Urinary bladder (tissue), 4 donors: Measurements from ENCODE around the gene EMILIN1. TPM values are rescaled to one million over a fixed set of nuclear protein-coding genes. Genes with fewer than 3 reads are reported as not detected.
A peak's percentile ranks its signal among the peaks of the same experiment; 100 is the strongest.
"Not testable (repeated sequence)": the region's sequence is repeated elsewhere in the genome, so short reads cannot be mapped to it uniquely, and the experiment has no call there.

Experiments
- DNase-seq: peaks from one replicate; pipeline ENCODE4 v3.0.0-alpha.2; 2015; ENCODE audit errors: extremely low spot score
- H3K27ac ChIP-seq: one replicate; pipeline ENCODE4 v1.5.1; 2013; ENCODE audit warnings: low read depth, mild to moderate bottlenecking, moderate library complexity
- H3K36me3 ChIP-seq: one replicate; pipeline ENCODE4 v1.6.1; 2013; ENCODE audit warnings: mild to moderate bottlenecking, moderate library complexity; ENCODE audit not compliant: insufficient read depth
- H3K4me1 ChIP-seq: one replicate; pipeline ENCODE4 v1.6.1; 2013; ENCODE audit warnings: mild to moderate bottlenecking, moderate library complexity; ENCODE audit not compliant: insufficient read depth
- H3K4me3 ChIP-seq: one replicate; pipeline ENCODE4 v1.5.1; 2013; ENCODE audit warnings: low read depth, low read length
- WGBS: extraction: QIAGEN DNeasy Blood & Tissue Kit; methylation state at CpG from one replicate; pipeline ENCODE4 v1.1.7; 2013; 5-methylcytosine and 5-hydroxymethylcytosine counted together
- polyA plus RNA-seq: library from polyadenylated mRNA; stranded (reverse); fragments of 200-250 nt; gene quantifications from one replicate; pipeline ENCODE4 v1.2.3, GENCODE V29; 2013
- total RNA-seq: library from RNA; depleted of rRNA; stranded (reverse); fragments of >200 nt; gene quantifications from one replicate; pipeline ENCODE4 v1.2.3, GENCODE V29; 2014
- donor health status: healthy with polysubstance abuse.
- donor health status: healthy.

Gene EMILIN1
- total and polyA plus RNA-seq, 2 donors: 122 to 347 TPM

GRCh38 chr2:27099334-27099955 lies 21.0 kb downstream of the EMILIN1 start:
- no peak for DNase-seq
- 92% methylated on average over 19 of the region's 19 CpGs for whole genome bisulfite sequencing
- Histone ChIP-seq H3K4me1 (no peaks in the 10 kb centered on the region), H3K4me3 (no peak overlapping the region), H3K36me3 (no peaks in the 10 kb centered on the region), H3K27ac (no peak overlapping the region)

DNA sequence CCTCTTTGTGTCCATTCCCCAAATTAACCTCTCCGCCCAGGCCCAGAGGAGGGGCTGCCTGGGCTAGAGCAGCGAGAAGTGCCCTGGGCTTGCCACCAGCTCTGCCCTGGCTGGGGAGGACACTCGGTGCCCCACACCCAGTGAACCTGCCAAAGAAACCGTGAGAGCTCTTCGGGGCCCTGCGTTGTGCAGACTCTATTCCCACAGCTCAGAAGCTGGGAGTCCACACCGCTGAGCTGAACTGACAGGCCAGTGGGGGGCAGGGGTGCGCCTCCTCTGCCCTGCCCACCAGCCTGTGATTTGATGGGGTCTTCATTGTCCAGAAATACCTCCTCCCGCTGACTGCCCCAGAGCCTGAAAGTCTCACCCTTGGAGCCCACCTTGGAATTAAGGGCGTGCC lies 21.6 kb downstream of the EMILIN1 start:
- H3K4me3 ChIP-seq: no peak overlapping the region
- H3K36me3 ChIP-seq: no peaks in the 10 kb centered on the region
- DNase-seq: no peak
- H3K27ac ChIP-seq: no peak overlapping the region
- H3K4me1 ChIP-seq: no peaks in the 10 kb centered on the region
- 80% methylated on average over 10 of the region's 10 CpGs for WGBS

DNA sequence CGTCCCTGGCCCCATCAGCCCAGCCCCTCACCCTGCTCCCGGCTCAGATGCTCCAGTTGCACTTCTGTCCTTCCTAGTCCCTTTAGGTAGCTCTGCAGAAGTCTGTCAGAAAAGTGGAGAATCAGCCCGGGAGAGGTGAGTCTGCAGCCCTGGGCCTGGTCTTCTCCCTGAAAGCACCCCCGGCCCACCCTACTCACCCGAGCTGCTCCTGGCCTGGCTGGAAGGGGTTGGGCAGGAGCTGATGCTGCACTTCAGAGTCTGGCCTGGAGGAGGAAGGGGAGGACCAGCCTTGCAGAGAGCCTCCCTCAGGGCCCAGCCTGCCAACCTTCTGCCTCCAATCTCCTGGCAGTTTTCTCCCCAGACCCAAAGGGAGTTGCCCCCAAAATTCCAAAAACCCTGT lies 23.9 kb downstream of the EMILIN1 start:
- no peak overlapping the region for H3K4me3 ChIP-seq
- no peak for DNase-seq
- H3K36me3 ChIP-seq: no peaks in the 10 kb centered on the region
- H3K27ac ChIP-seq: no peak overlapping the region
- 69% methylated on average over 5 of the region's 5 CpGs for WGBS
- no peaks in the 10 kb centered on the region for H3K4me1 ChIP-seq

DNA sequence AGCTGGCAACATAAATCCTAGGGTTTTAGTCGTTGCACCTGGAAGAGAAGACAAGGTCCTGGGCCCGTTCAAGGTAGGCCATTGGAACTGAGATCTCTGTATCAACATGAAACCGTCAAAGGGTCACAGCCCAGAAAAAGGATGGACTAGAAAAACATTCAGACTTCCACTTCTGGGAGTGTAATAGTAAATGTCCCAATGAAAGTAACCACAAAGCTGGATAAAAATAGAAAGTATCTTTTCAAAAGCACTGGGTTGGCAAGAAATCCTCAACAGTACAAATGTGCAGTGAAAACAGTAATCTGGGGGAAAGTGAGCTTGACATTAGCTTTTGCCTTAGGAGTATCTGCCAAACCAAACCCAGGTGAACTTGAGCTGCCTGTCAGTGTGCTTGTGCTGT lies 27.6 kb downstream of the EMILIN1 start:
- H3K27ac ChIP-seq: no peak overlapping the region
- no peaks in the 10 kb centered on the region for H3K4me1 ChIP-seq
- no peak for DNase-seq
- H3K36me3 ChIP-seq: no peaks in the 10 kb centered on the region
- no peak overlapping the region for H3K4me3 ChIP-seq
- WGBS: 71% methylated on average over 3 of the region's 3 CpGs

- Histone ChIP-seq H3K4me3 (no peak overlapping the region), H3K36me3 (no peaks in the 10 kb centered on the region), H3K27ac (no peak overlapping the region), H3K4me1 (no peaks in the 10 kb centered on the region)
- WGBS: 80% methylated on average over 2 of the region's 2 CpGs
- no peak for DNase-seq
Observed at GRCh38 chr2:27108221-27108620, 29.8 kb downstream of the EMILIN1 start.

- H3K36me3 ChIP-seq: no peaks in the 10 kb centered on the region
- DNase-seq: no peak
- H3K4me1 ChIP-seq: no peaks in the 10 kb centered on the region
- H3K4me3 ChIP-seq: no peak overlapping the region
- 90% methylated on average over 3 of the region's 3 CpGs for WGBS
- H3K27ac ChIP-seq: no peak overlapping the region
Observed at GRCh38 chr2:27109083-27109482, 30.7 kb downstream of the EMILIN1 start.

DNA sequence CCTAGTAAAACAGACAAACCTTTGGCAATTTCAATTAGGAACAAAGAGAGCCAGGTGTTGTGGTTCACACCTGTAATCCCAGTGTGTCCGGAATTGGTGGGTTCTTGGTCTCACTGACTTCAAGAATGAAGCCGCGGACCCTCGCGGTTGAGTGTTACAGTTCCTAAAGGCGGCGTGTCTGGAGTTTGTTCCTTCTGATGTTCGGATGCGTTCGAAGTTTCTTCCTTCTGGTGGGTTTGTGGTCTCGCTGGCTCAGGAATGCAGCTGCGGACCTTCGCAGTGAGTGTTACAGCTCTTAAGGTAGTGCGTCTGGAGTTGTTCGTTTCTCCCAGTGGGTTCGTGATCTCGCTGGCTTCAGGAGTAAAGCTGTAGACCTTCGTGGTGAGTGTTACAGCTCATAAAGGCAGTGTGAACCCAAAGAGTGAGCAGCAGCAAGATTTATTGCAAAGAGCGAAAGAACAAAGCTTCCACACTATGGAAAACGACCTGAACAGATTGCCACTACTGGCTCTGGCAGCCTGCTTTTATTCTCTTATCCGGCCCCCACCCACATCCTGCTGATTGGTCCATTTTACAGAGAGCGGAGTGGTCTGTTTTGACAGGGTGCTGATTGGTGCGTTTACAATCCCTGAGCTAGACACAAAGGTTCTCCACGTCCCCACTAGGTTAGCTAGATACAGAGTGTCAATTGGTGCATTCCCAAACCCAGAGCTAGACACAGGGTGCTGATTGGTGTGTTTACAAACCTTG lies 32.4 kb downstream of the EMILIN1 start:
- WGBS: 72% methylated on average over 24 of the region's 24 CpGs
- H3K4me3 ChIP-seq, H3K27ac ChIP-seq, DNase-seq, H3K36me3 ChIP-seq, H3K4me1 ChIP-seq: not testable (repeated sequence)

DNA sequence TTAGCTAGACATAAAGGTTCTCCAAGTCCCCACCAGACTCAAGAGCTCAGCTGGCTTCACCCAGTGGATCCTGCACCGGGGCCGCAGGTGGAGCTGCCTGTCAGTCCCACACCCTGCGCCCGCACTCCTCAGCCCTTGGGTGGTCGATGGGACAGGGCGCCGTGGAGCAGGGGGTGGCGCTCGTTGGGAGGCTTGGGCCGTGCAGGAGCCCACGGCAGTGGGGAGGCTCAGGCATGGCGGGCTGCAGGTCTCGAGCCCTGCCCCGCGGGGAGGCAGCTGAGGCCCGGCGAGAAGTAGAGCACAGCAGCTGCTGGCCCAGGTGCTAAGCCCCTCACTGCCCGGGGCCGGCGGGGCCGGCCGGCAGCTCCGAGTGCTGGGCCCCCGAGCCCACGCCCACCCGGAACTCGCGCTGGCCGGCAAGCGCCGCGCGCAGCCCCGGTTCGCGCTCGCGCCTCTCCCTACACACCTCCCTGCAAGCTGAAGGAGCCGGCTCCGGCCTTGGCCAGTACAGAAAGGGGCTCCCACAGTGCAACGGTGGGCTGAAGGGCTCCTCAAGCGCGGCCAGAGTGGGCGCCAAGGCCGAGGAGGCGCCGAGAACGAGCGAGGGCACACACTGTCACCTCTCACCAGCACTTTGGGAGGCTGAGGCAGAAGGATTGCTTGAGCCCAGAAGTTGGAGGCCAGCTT lies 33.1 kb downstream of the EMILIN1 start:
- H3K36me3 ChIP-seq, H3K4me1 ChIP-seq, DNase-seq, H3K27ac ChIP-seq, H3K4me3 ChIP-seq: not testable (repeated sequence)
- WGBS: 93% methylated on average over 49 of the region's 49 CpGs

GRCh38 chr2:27115519-27115918 lies 37.1 kb downstream of the EMILIN1 start:
- Histone ChIP-seq H3K4me3 (no peak overlapping the region), H3K4me1 (no peaks in the 10 kb centered on the region), H3K36me3 (no peaks in the 10 kb centered on the region), H3K27ac (no peak overlapping the region)
- 61% methylated on average over 2 of the region's 2 CpGs for WGBS
- DNase-seq: no peak

- Histone ChIP-seq H3K4me3 (peak overlapping the region; percentile 40), H3K4me1 (no peaks in the 10 kb centered on the region), H3K36me3 (no peaks in the 10 kb centered on the region), H3K27ac (no peak overlapping the region)
- WGBS: 23% methylated on average over 14 of the region's 14 CpGs
- no peak for DNase-seq
Observed at GRCh38 chr2:27117995-27118524, 39.6 kb downstream of the EMILIN1 start.

GRCh38 chr2:27118525-27119329 lies 40.3 kb downstream of the EMILIN1 start, which contains the start of gene CGREF1:
Gene CGREF1 (minus strand): TSS chr2:27119128. CDS start chr2:27104366, 14,762 bp downstream.
- no peaks in the 10 kb centered on the region for H3K36me3 ChIP-seq
- no peak within 1 kb of the TSS for H3K27ac ChIP-seq
- 4% methylated on average over 84 of the region's 84 CpGs for WGBS
- no peak for DNase-seq
- peak within 1 kb of the TSS; percentile 40 for H3K4me3 ChIP-seq
- H3K4me1 ChIP-seq: no peaks in the 10 kb centered on the region

DNA sequence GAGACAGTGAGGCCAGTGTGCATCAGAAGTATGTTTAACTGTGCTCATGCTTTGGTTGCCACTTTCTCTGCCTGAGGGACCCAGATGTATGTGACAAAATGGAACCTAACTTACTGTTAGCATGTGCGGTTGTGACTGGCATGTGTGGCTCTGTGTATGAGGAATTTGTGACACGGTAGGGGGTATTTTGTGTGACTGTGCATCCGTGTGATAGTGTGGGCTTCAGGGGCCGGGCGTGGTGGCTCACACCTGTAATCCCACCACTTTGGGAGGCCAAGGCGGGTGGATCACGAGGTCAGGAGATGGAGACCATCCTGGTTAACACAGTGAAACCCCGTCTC lies 40.9 kb downstream of the EMILIN1 start:
- H3K36me3 ChIP-seq: not testable (repeated sequence)

DNA sequence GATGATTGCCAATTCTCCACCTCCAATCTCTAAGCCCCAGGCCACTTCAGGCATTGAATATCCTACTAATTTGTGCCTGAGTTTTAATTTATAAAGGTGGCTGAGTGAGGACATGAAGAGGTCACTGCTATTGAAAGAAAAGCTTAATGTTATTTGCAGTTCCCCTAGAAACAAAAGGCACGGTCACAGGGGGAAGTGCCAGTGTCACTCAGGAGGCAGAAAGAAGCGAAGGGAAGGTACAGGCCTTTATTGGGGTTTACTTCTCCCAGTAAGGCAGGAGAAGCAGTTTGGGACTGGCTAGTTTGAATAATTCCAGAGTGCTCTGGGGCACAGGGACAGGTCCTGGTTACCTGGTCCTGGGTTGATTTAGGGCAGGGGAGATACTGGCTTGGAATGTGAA lies 43.5 kb downstream of the EMILIN1 start:
- Histone ChIP-seq H3K36me3 (no peaks in the 10 kb centered on the region), H3K4me1 (no peaks in the 10 kb centered on the region), H3K4me3 (no peak overlapping the region), H3K27ac (no peak overlapping the region)
- DNase-seq: no peak
- WGBS: 75% methylated on average over 2 of the region's 2 CpGs

More for the DNA sequence above, 40.9 kb downstream of the EMILIN1 start:
- H3K4me1 ChIP-seq, H3K27ac ChIP-seq, DNase-seq, H3K4me3 ChIP-seq: not testable (repeated sequence)
- 83% methylated on average over 8 of the region's 8 CpGs for WGBS
